HepG2 (cell line): ENCODE data around the gene PKMYT1.

ENCODE experiments used
- AFF4 ChIP-seq: sonication (generic); formaldehyde crosslinking; IDR thresholded peaks from 2 replicates; pipeline ENCODE4 v1.4.0; 2020; ENCODE audit warnings: missing genetic modification reagents
- CREB3 ChIP-seq: sonication (generic); formaldehyde crosslinking; IDR thresholded peaks from 2 replicates; pipeline ENCODE4 v1.5.0; 2020; ENCODE audit warnings: missing genetic modification reagents
- ELF4 ChIP-seq: sonication (generic); formaldehyde crosslinking; IDR thresholded peaks from 2 replicates; pipeline ENCODE4 v1.5.0; 2020; ENCODE audit warnings: missing genetic modification reagents, mild to moderate bottlenecking, moderate library complexity, borderline replicate concordance
- ETV6 ChIP-seq: sonication (generic); formaldehyde crosslinking; conservative IDR thresholded peaks from 2 replicates; pipeline ENCODE4 v1.4.0; 2020; ENCODE audit warnings: missing genetic modification reagents
- GABPA ChIP-seq, 2 experiments: IDR thresholded peaks; 2 replicates each; pipeline ENCODE4 v1.6.1; 2011 to 2016; ENCODE audit warnings: low read depth in 2 of 2, low read length in 1 of 2, missing biosample characterization in 1 of 2, missing genetic modification characterization in 1 of 2
- HDAC2 ChIP-seq: sonication (generic); formaldehyde crosslinking; IDR thresholded peaks from 2 replicates; pipeline ENCODE4 v1.4.0; 2020; ENCODE audit warnings: missing genetic modification reagents
- JUN ChIP-seq: sonication (generic); formaldehyde crosslinking; IDR thresholded peaks from 2 replicates; pipeline ENCODE4 v1.4.0; 2020; ENCODE audit warnings: mild to moderate bottlenecking, missing genetic modification reagents
- MAFG ChIP-seq: sonication (generic); formaldehyde crosslinking; IDR thresholded peaks from 2 replicates; pipeline ENCODE4 v1.5.1; 2020; ENCODE audit warnings: mild to moderate bottlenecking, missing genetic modification reagents
- NBN ChIP-seq: fragments of 450-650 bp; conservative IDR thresholded peaks from 2 replicates; pipeline ENCODE4 v1.6.1; 2017
- PRPF4 ChIP-seq: fragments of 200-400 bp; formaldehyde crosslinking; IDR thresholded peaks from 2 replicates; pipeline ENCODE4 v1.6.1; 2016; ENCODE audit warnings: low read length, low read depth; ENCODE audit not compliant: poor library complexity, severe bottlenecking
- SRSF1 ChIP-seq: fragments of 200-400 bp; formaldehyde crosslinking; optimal IDR thresholded peaks from 2 replicates; pipeline ENCODE3; 2017; ENCODE audit warnings: mild to moderate bottlenecking, low read depth, low read length, moderate library complexity
- TAF1 ChIP-seq: sonication (generic); formaldehyde crosslinking; IDR thresholded peaks from 2 replicates; pipeline ENCODE4 v1.4.0; 2020; ENCODE audit warnings: missing genetic modification reagents
- UBTF ChIP-seq: sonication (generic); formaldehyde crosslinking; IDR thresholded peaks from 2 replicates; pipeline ENCODE4 v1.4.0; 2020; ENCODE audit warnings: mild to moderate bottlenecking, missing genetic modification reagents
- ZNF350 ChIP-seq: sonication (generic); formaldehyde crosslinking; IDR thresholded peaks from 2 replicates; pipeline ENCODE4 v1.4.0; 2020; ENCODE audit warnings: mild to moderate bottlenecking, low read depth, missing genetic modification reagents, borderline replicate concordance

GRCh38 chr16:2955779-2956578, 24.3 kb downstream of the PKMYT1 start:
- TF ChIP-seq PRPF4 = no peak
- no peak for TF ChIP-seq GABPA (IDR thresholded peaks at IDR 0.05; ENCODE audit: low read depth, low read length)
- no peak for TF ChIP-seq GABPA (CRISPR knock-in tag; IDR thresholded peaks at IDR 0.05; ENCODE audit: low read depth)
- no peak for TF ChIP-seq HDAC2 (CRISPR knock-in tag)
- no peak for TF ChIP-seq ETV6 (CRISPR knock-in tag)
- TF ChIP-seq JUN (CRISPR knock-in tag) = no peak
- TF ChIP-seq MAFG (CRISPR knock-in tag) = no peak
- no peak for TF ChIP-seq NBN
- no peak for TF ChIP-seq SRSF1
- TF ChIP-seq UBTF (CRISPR knock-in tag) = no peak
- no peak for TF ChIP-seq AFF4 (CRISPR knock-in tag)
- no peak for TF ChIP-seq CREB3 (CRISPR knock-in tag)
- no peak for TF ChIP-seq ELF4 (CRISPR knock-in tag)
- no peak for TF ChIP-seq ZNF350 (CRISPR knock-in tag)
- no peak for TF ChIP-seq TAF1 (CRISPR knock-in tag)
